H1 (cell line): ENCODE results near the gene ETS1. TPM values are rescaled to one million over a fixed set of nuclear protein-coding genes. Genes with fewer than 3 reads are reported as not detected.

Experiments
- CTCF ChIA-PET: fragments of 300-600 bp; sonication (Branson Sonifier 250); formaldehyde crosslinking; loops from one replicate; lab custom pipeline; 2021; ENCODE audit not compliant: partially characterized antibody; lab: Charles Lee
- POLR2A ChIA-PET: fragments of 300-600 bp; sonication (Branson Sonifier 250); formaldehyde crosslinking; loops from one replicate; lab custom pipeline; 2021; ENCODE audit warnings: inconsistent platforms; ENCODE audit not compliant: partially characterized antibody; lab: Charles Lee
- DNase-seq, 2 experiments: peaks; one replicate each; pipeline versions ENCODE4 v3.0.0 to v3.0.0-alpha.2; 2010 to 2022; ENCODE audit warnings: low spot score in 2 of 2, low read depth in 1 of 2, mixed read lengths in 1 of 2
- FAIRE-seq: peaks from 2 replicates; lab custom pipeline; 2011; peaks lifted over from hg19 to GRCh38; lab: Jason Lieb, UNC
- H2AFZ ChIP-seq: 2 replicates; pipeline ENCODE4 v1.8.1; 2012; ENCODE audit warnings: low read length, inconsistent platforms
- H2AK5ac ChIP-seq: 2 replicates; pipeline ENCODE4 v1.6.1; 2013; ENCODE audit warnings: low read depth, low read length
- H2BK120ac ChIP-seq: replicated peaks from 2 replicates; pipeline ENCODE3; 2013; ENCODE audit warnings: low read depth, low read length, inconsistent platforms
- H2BK12ac ChIP-seq: 2 replicates; pipeline ENCODE4 v1.6.1; 2013; ENCODE audit warnings: low read depth, low read length
- H2BK15ac ChIP-seq: 2 replicates; pipeline ENCODE4 v1.6.1; 2013; ENCODE audit warnings: low read length
- H2BK20ac ChIP-seq: 2 replicates; pipeline ENCODE4 v1.6.1; 2013; ENCODE audit warnings: low read length
- H2BK5ac ChIP-seq: 2 replicates; pipeline ENCODE4 v1.6.1; 2013; ENCODE audit warnings: low read depth, low read length
- H3K14ac ChIP-seq: 2 replicates; pipeline ENCODE4 v1.6.1; 2013; ENCODE audit warnings: inconsistent platforms; ENCODE audit not compliant: insufficient read length
- H3K18ac ChIP-seq: 2 replicates; pipeline ENCODE4 v1.6.1; 2013; ENCODE audit warnings: low read length; ENCODE audit errors: extremely low read depth
- H3K23ac ChIP-seq: 2 replicates; pipeline ENCODE4 v1.6.1; 2013; ENCODE audit warnings: inconsistent platforms; ENCODE audit not compliant: insufficient read length
- H3K23me2 ChIP-seq: 2 replicates; pipeline ENCODE4 v1.6.1; 2013; ENCODE audit warnings: low read depth, low read length
- H3K27ac ChIP-seq: 2 replicates; pipeline ENCODE4 v1.6.1; 2011; ENCODE audit warnings: low read depth, low read length, inconsistent platforms
- H3K27me3 ChIP-seq, 4 experiments: replicated peaks in 1 of 4; 1 replicate in 1 of 4; 2 replicates in 3 of 4; pipeline versions ENCODE4 v1.6.1 to v1.8.1; 2011 to 2013; ENCODE audit warnings: low read length in 3 of 4, mild to moderate bottlenecking in 3 of 4, inconsistent platforms in 2 of 4, mixed read lengths in 2 of 4, moderate library complexity in 1 of 4; ENCODE audit not compliant: control insufficient read depth in 3 of 4, insufficient read depth in 3 of 4; ENCODE audit errors: extremely low read depth in 1 of 4
- H3K36me3 ChIP-seq, 4 experiments: 2 replicates each; pipeline versions ENCODE4 v1.6.1 to v1.8.1; 2011 to 2013; ENCODE audit warnings: mild to moderate bottlenecking in 4 of 4, low read length in 3 of 4, moderate library complexity in 2 of 4, control low read depth in 1 of 4, inconsistent platforms in 1 of 4; ENCODE audit not compliant: insufficient read depth in 4 of 4, control insufficient read depth in 2 of 4
- H3K4ac ChIP-seq: replicated peaks from 2 replicates; pipeline ENCODE3; 2013; ENCODE audit warnings: low read length, low read depth, mixed read lengths, inconsistent platforms; ENCODE audit not compliant: insufficient read length
- H3K4me1 ChIP-seq, 4 experiments: replicated peaks in 1 of 4; 1 replicate in 1 of 4; 2 replicates in 3 of 4; pipeline versions ENCODE4 v1.6.1 to v1.8.1; 2011 to 2013; ENCODE audit warnings: low read length in 3 of 4, inconsistent platforms in 2 of 4, mixed read lengths in 1 of 4; ENCODE audit not compliant: insufficient read depth in 4 of 4, control insufficient read depth in 3 of 4
- H3K4me2 ChIP-seq, 2 experiments: 2 replicates each; pipeline versions ENCODE4 v1.6.1 to v1.8.1; 2011 to 2013; ENCODE audit warnings: low read depth in 2 of 2, low read length in 2 of 2, control low read depth in 1 of 2, inconsistent platforms in 1 of 2, mild to moderate bottlenecking in 1 of 2; ENCODE audit not compliant: insufficient read depth in 1 of 2
- H3K4me3 ChIP-seq, 4 experiments: fragments of 200-600, 300-600 bp in 1 of 4; sonication (generic), shearing (Covaris generic), sonication (Bioruptor Twin) in 1 of 4; 2 replicates each; pipeline versions ENCODE4 v1.5.1 to v1.8.1; 2011 to 2016; ENCODE audit warnings: low read length in 4 of 4, low read depth in 3 of 4, control low read depth in 2 of 4, inconsistent platforms in 2 of 4, mild to moderate bottlenecking in 2 of 4, mixed read lengths in 1 of 4, moderate library complexity in 1 of 4; ENCODE audit not compliant: insufficient read depth in 2 of 4; ENCODE audit errors: extremely low read depth in 1 of 4
- H3K56ac ChIP-seq: replicated peaks from 2 replicates; pipeline ENCODE3; 2013; ENCODE audit warnings: low read depth, mild to moderate bottlenecking, mixed read lengths, low read length, inconsistent platforms; ENCODE audit not compliant: insufficient read length
- H3K79me1 ChIP-seq: 2 replicates; pipeline ENCODE4 v1.6.1; 2013; ENCODE audit warnings: low read depth, low read length, control low read depth
- H3K79me2 ChIP-seq, 2 experiments: 2 replicates each; pipeline versions ENCODE4 v1.6.1 to v1.8.1; 2012 to 2013; ENCODE audit warnings: low read length in 2 of 2, mild to moderate bottlenecking in 2 of 2, inconsistent platforms in 1 of 2; ENCODE audit not compliant: insufficient read depth in 2 of 2, control insufficient read depth in 1 of 2
- H3K9ac ChIP-seq, 4 experiments: replicated peaks in 1 of 4; 1 replicate in 1 of 4; 2 replicates in 3 of 4; pipeline versions ENCODE4 v1.6.1 to v1.8.1; 2011 to 2013; ENCODE audit warnings: low read depth in 3 of 4, low read length in 3 of 4, control low read depth in 2 of 4, mild to moderate bottlenecking in 2 of 4, moderate library complexity in 2 of 4, inconsistent platforms in 1 of 4; ENCODE audit errors: extremely low read depth in 1 of 4
- H3K9me3 ChIP-seq, 2 experiments: 2 replicates each; pipeline versions ENCODE4 v1.6.1 to v1.8.1; 2012 to 2013; ENCODE audit warnings: mild to moderate bottlenecking in 2 of 2, moderate library complexity in 2 of 2, control low read depth in 1 of 2, inconsistent platforms in 1 of 2, low read depth in 1 of 2, low read length in 1 of 2, mixed read lengths in 1 of 2; ENCODE audit not compliant: insufficient read depth in 2 of 2
- H4K20me1 ChIP-seq, 2 experiments: replicated peaks in 1 of 2; 2 replicates each; pipeline versions ENCODE3 to v1.8.1; 2011 to 2013; ENCODE audit warnings: inconsistent platforms in 2 of 2, low read length in 2 of 2, mild to moderate bottlenecking in 1 of 2; ENCODE audit not compliant: insufficient read depth in 2 of 2, control insufficient read depth in 1 of 2
- H4K5ac ChIP-seq: 2 replicates; pipeline ENCODE4 v1.6.1; 2013; ENCODE audit warnings: low read length, low read depth, mixed read lengths, inconsistent platforms; ENCODE audit not compliant: insufficient read length
- H4K8ac ChIP-seq: 2 replicates; pipeline ENCODE4 v1.8.0; 2013; ENCODE audit warnings: mild to moderate bottlenecking, moderate library complexity, low read length, inconsistent platforms; ENCODE audit not compliant: insufficient read depth; ENCODE audit errors: extremely low read depth
- H4K91ac ChIP-seq: replicated peaks from 2 replicates; pipeline ENCODE3; 2013; ENCODE audit warnings: low read length, mixed read lengths, inconsistent platforms; ENCODE audit not compliant: insufficient read length
- HDAC6 ChIP-seq: IDR thresholded peaks from one replicate; pipeline ENCODE4 v1.7.1; 2012; ENCODE audit warnings: low read depth, mild to moderate bottlenecking, inconsistent platforms, low read length, moderate library complexity
- JUN ChIP-seq: IDR thresholded peaks from 2 replicates; pipeline ENCODE4 v1.6.1; 2011; ENCODE audit warnings: low read depth, mild to moderate bottlenecking, improper control_type of control experiment, low read length
- JUND ChIP-seq: IDR thresholded peaks from 2 replicates; pipeline ENCODE4 v1.6.1; 2011; ENCODE audit warnings: mild to moderate bottlenecking, improper control_type of control experiment, low read length
- KDM5A ChIP-seq: fragments of 200-600 bp; IDR thresholded peaks from 2 replicates; pipeline ENCODE4 v1.7.1; 2012; ENCODE audit warnings: mild to moderate bottlenecking, low read length, inconsistent platforms, mixed read lengths
- NRF1 ChIP-seq: IDR thresholded peaks from 2 replicates; pipeline ENCODE4 v1.6.1; 2011; ENCODE audit warnings: mild to moderate bottlenecking, low read depth, low read length, improper control_type of control experiment
- RAD21 ChIP-seq, 2 experiments: IDR thresholded peaks in 1 of 2; conservative IDR thresholded peaks in 1 of 2; 2 replicates each; pipeline ENCODE4 v1.6.1; 2011; ENCODE audit warnings: low read depth in 2 of 2, low read length in 2 of 2, improper control_type of control experiment in 1 of 2, inconsistent platforms in 1 of 2, mild to moderate bottlenecking in 1 of 2, moderate library complexity in 1 of 2
- RXRA ChIP-seq: IDR thresholded peaks from 2 replicates; pipeline ENCODE4 v1.6.1; 2011; ENCODE audit warnings: low read depth, mild to moderate bottlenecking, low read length, moderate library complexity; ENCODE audit not compliant: insufficient read depth
- SIX5 ChIP-seq: IDR thresholded peaks from 2 replicates; pipeline ENCODE4 v1.6.1; 2011; ENCODE audit warnings: mild to moderate bottlenecking, low read depth, low read length
- SP1 ChIP-seq: IDR thresholded peaks from 2 replicates; pipeline ENCODE4 v1.6.1; 2011; ENCODE audit warnings: low read depth, low read length
- SP2 ChIP-seq: IDR thresholded peaks from 2 replicates; pipeline ENCODE4 v1.6.1; 2012; ENCODE audit warnings: mild to moderate bottlenecking, low read length, inconsistent platforms
- TBP ChIP-seq: IDR thresholded peaks from 2 replicates; pipeline ENCODE4 v1.6.1; 2011; ENCODE audit warnings: low read depth, low read length, improper control_type of control experiment
- WGBS, 2 experiments: shearing (Covaris generic) in 1 of 2; methylation state at CpG; one replicate each; pipeline versions ENCODE4 v1.1.6 to v1.1.7; 2013 to 2015; ENCODE audit warnings: low lambda C conversion rate in 2 of 2, mixed read lengths in 2 of 2, inconsistent platforms in 1 of 2, low coverage in 1 of 2, missing lambda C conversion rate in 1 of 2; ENCODE audit not compliant: insufficient replicate concordance in 2 of 2, insufficient coverage in 1 of 2, insufficient read length in 1 of 2; ENCODE audit errors: extremely low coverage in 1 of 2, missing lambda C conversion rate in 1 of 2; 5-methylcytosine and 5-hydroxymethylcytosine counted together
- polyA plus RNA-seq, 7 experiments: library from polyadenylated mRNA; depleted of rRNA in 3 of 7; stranded (reverse) in 5 of 7; unstranded in 2 of 7; fragments of >200 nt in 5 of 7; fragments of 200-250 nt in 2 of 7; gene quantifications; 1 replicate in 5 of 7; 2 replicates in 1 of 7; 4 replicates in 1 of 7; pipeline versions ENCODE4 v1.2.1 to v1.2.3, GENCODE V29; 2011 to 2013; ENCODE audit warnings: missing spikeins in 2 of 7, mixed read lengths in 2 of 7
- total RNA-seq: library from RNA; stranded (reverse); fragmentation: NEBNext Ultra II Directional; extraction: Animal tissue kit (Norgen Biotek cat#: 25700); gene quantifications from 2 replicates; pipeline ENCODE4 v1.2.1, GENCODE V29; 2021

The ETS1 gene
- total and polyA plus RNA-seq, 2 of the 8 experiments (the other 6 are each of a cell fraction or from before 2014, with no cell fraction given), result 10.0 to 35.3 TPM

DNA sequence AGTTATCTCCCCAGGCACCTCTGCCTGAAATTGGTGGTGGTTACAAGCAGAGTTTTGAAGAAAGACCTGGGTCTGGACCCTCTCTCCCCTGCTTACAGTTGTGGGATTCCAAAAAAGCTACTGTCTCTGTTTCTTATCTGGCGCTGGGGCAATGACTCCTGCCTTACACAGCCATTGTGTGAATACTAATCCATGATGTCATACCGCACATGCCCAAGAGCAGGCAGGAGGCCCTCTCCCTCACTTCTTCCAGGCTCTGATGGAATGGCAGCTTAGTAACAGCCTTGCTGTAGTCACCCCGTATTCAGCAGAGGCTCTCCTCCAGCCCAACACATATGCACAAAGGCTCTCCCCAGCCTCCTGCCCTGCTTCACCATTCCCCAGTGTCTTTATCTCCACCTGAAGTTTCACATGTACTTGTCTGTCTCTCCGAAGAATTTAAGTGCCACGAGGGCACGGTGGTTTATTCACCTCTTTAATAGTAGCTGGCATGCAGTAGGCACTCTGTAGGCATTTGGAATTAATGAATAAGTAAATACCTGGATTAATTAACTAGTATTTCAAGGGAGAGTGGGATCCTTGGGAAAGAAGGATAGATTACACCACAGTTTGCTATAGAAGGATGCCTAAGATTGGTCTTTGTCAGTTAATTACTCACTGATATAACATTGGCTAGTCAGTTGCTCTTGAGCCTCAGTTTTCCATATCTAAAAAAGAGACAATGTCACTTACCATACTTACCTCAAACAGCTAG is 165.6 kb downstream of the ETS1 start:
- TF ChIP-seq KDM5A (no peak), TBP (no peak), SP2 (no peak), NRF1 (no peak), SIX5 (no peak), JUN (no peak), RAD21 (IDR thresholded peaks at IDR 0.05 in 1 of 2, conservative IDR thresholded peaks at IDR 0.05 in 1 of 2; ENCODE audit: low read depth in 2 of 2, low read length in 2 of 2) (no peak), RXRA (no peak), JUND (no peak), SP1 (no peak), HDAC6 (no peak)
- no peak overlapping the region for H3K4ac ChIP-seq
- H4K20me1 ChIP-seq, result no peaks in the 10 kb centered on the region
- FAIRE-seq, result no peak
- no peak overlapping the region for H2BK12ac ChIP-seq
- no peak overlapping the region for H4K8ac ChIP-seq
- H3K4me1 ChIP-seq, result 0 out of 7 replicates have a peak, but pooled peaks cover 0 to 2% (median 0%) of the 10 kb centered on the region in 4 experiments
- H2AK5ac ChIP-seq, result no peak overlapping the region
- no peak overlapping the region for H3K4me3 ChIP-seq
- no peaks in the 10 kb centered on the region for H3K36me3 ChIP-seq
- CTCF ChIA-PET, result interaction anchor here (0.9 to 3.2 kb wide), 5 partner anchors 13 to 210 kb away, joined by 3 to 20 read pairs (median 5); no protein-coding TSS in a partner anchor
- H3K56ac ChIP-seq, result no peak overlapping the region
- POLR2A ChIA-PET, result no interaction called here
- no peak overlapping the region for H2BK120ac ChIP-seq
- no peak overlapping the region for H4K91ac ChIP-seq
- no peak overlapping the region for H3K14ac ChIP-seq
- H3K18ac ChIP-seq, result no peak overlapping the region
- H2BK20ac ChIP-seq, result no peak overlapping the region
- H3K9ac ChIP-seq, result no peak overlapping the region
- no peak for DNase-seq
- no peaks in the 10 kb centered on the region for H3K79me1 ChIP-seq
- no peak overlapping the region for H3K23ac ChIP-seq
- H3K9me3 ChIP-seq, result no peaks in the 10 kb centered on the region
- H4K5ac ChIP-seq, result no peak overlapping the region
- H3K4me2 ChIP-seq, result no peak overlapping the region
- H3K23me2 ChIP-seq, result no peaks in the 10 kb centered on the region
- H3K79me2 ChIP-seq, result no peaks in the 10 kb centered on the region
- WGBS, 2 experiments, result 88% methylated on average over 6 of the region's 6 CpGs; no CpG with 5 or more reads in 1 of the 2 experiments
- no peak overlapping the region for H2BK5ac ChIP-seq
- no peak overlapping the region for H2BK15ac ChIP-seq
- no peak overlapping the region for H3K27ac ChIP-seq
- no peaks in the 10 kb centered on the region for H3K27me3 ChIP-seq
- H2AFZ ChIP-seq, result no peak overlapping the region
